WTC11 (cell line): Measurements from ENCODE around the gene AQP3. TPM values are rescaled to one million over a fixed set of nuclear protein-coding genes. Genes with fewer than 3 reads are reported as not detected.

Experiments used
- ATAC-seq: fragments of 200-7000 bp; cut with Tn5 transposase; 2 replicates; pipeline ENCODE4 v1.10.0; 2021; ENCODE audit warnings: mild to moderate bottlenecking, moderate library complexity
- CTCF ChIA-PET: fragments of 300-600 bp; sonication (Branson Sonifier 250); formaldehyde crosslinking; loops from one replicate; lab custom pipeline; 2021; ENCODE audit warnings: antibody characterized with exemption; lab: Charles Lee
- POLR2A ChIA-PET: fragments of 350-600 bp; sonication (Branson Sonifier 250); formaldehyde crosslinking; loops from one replicate; lab custom pipeline; 2021; ENCODE audit warnings: antibody characterized with exemption; lab: Charles Lee
- DNase-seq: peaks from one replicate; pipeline ENCODE4 v3.0.0; 2021; ENCODE audit warnings: low spot score
- H3K27ac Mint-ChIP-seq: 2 replicates; pipeline ENCODE4 v1.8.0; 2021; ENCODE audit warnings: mixed read lengths
- H3K27me3 Mint-ChIP-seq: 2 replicates; pipeline ENCODE4 v1.8.0; 2021; ENCODE audit warnings: low read depth, mild to moderate bottlenecking, moderate library complexity, mixed read lengths
- H3K36me3 Mint-ChIP-seq: 2 replicates; pipeline ENCODE4 v1.8.0; 2021; ENCODE audit warnings: mixed read lengths
- H3K4me1 Mint-ChIP-seq: 2 replicates; pipeline ENCODE4 v1.8.0; 2022; ENCODE audit warnings: mixed read lengths
- H3K4me3 Mint-ChIP-seq: 2 replicates; pipeline ENCODE4 v1.8.0; 2021; ENCODE audit warnings: mild to moderate bottlenecking, moderate library complexity, mixed read lengths
- H3K9me3 Mint-ChIP-seq: 2 replicates; pipeline ENCODE4 v1.8.0; 2021; ENCODE audit warnings: mixed read lengths
- CTCF ChIP-seq: fragments of 200-600 bp; IDR thresholded peaks from 2 replicates; pipeline ENCODE4 v1.8.0; 2022; ENCODE audit warnings: antibody characterized with exemption
- E2F1 ChIP-seq: sonication (generic); formaldehyde crosslinking; IDR thresholded peaks from 2 replicates; pipeline ENCODE4 v1.8.0; 2022; ENCODE audit warnings: mild to moderate bottlenecking, missing genetic modification reagents
- E2F4 ChIP-seq: sonication (generic); formaldehyde crosslinking; IDR thresholded peaks from 2 replicates; pipeline ENCODE4 v1.8.1; 2022; ENCODE audit warnings: low read depth, mild to moderate bottlenecking, moderate library complexity, missing genetic modification reagents, borderline replicate concordance
- ETV6 ChIP-seq: sonication (generic); formaldehyde crosslinking; IDR thresholded peaks from 2 replicates; pipeline ENCODE4 v1.8.1; 2022; ENCODE audit warnings: mild to moderate bottlenecking, missing genetic modification reagents
- FOXJ3 ChIP-seq: sonication (generic); formaldehyde crosslinking; IDR thresholded peaks from 2 replicates; pipeline ENCODE4 v1.9.0; 2021; ENCODE audit warnings: missing genetic modification reagents, mild to moderate bottlenecking, borderline replicate concordance
- GTF2I ChIP-seq: fragments of 250-450 bp; sonication (Bioruptor Pico); conservative IDR thresholded peaks from 2 replicates; pipeline ENCODE4 v1.4.0; 2021; ENCODE audit warnings: mild to moderate bottlenecking
- IRF2 ChIP-seq: sonication (generic); formaldehyde crosslinking; IDR thresholded peaks from 2 replicates; pipeline ENCODE4 v1.8.0; 2022; ENCODE audit warnings: low read depth, missing genetic modification reagents, borderline replicate concordance
- MAX ChIP-seq: sonication (generic); formaldehyde crosslinking; IDR thresholded peaks from 2 replicates; pipeline ENCODE4 v1.8.0; 2022; ENCODE audit warnings: mild to moderate bottlenecking, missing genetic modification reagents
- NR3C1 ChIP-seq: sonication (generic); formaldehyde crosslinking; conservative IDR thresholded peaks from 2 replicates; pipeline ENCODE4 v1.8.1; 2023; ENCODE audit warnings: low read depth, mild to moderate bottlenecking, missing genetic modification reagents
- OVOL2 ChIP-seq: fragments of 250-450 bp; sonication (Bioruptor Pico); IDR thresholded peaks from 2 replicates; pipeline ENCODE4 v1.9.0; 2021; ENCODE audit warnings: mild to moderate bottlenecking, borderline replicate concordance
- PRDM15 ChIP-seq: sonication (generic); formaldehyde crosslinking; IDR thresholded peaks from 2 replicates; pipeline ENCODE4 v1.8.0; 2022; ENCODE audit warnings: missing genetic modification reagents
- RORB ChIP-seq: fragments of 250-450 bp; sonication (Bioruptor Pico); IDR thresholded peaks from 2 replicates; pipeline ENCODE4 v1.9.0; 2021; ENCODE audit warnings: mild to moderate bottlenecking
- SMAD3 ChIP-seq: sonication (generic); formaldehyde crosslinking; IDR thresholded peaks from 2 replicates; pipeline ENCODE4 v1.8.0; 2022; ENCODE audit warnings: missing genetic modification reagents, mild to moderate bottlenecking, borderline replicate concordance
- SP1 ChIP-seq: sonication (generic); formaldehyde crosslinking; conservative IDR thresholded peaks from 2 replicates; pipeline ENCODE4 v1.8.1; 2022; ENCODE audit warnings: missing genetic modification reagents
- TEAD1 ChIP-seq: sonication (generic); formaldehyde crosslinking; IDR thresholded peaks from 2 replicates; pipeline ENCODE4 v1.8.0; 2022; ENCODE audit warnings: mild to moderate bottlenecking, missing genetic modification reagents
- USF1 ChIP-seq: sonication (generic); formaldehyde crosslinking; IDR thresholded peaks from 2 replicates; pipeline ENCODE4 v1.8.0; 2022; ENCODE audit warnings: mild to moderate bottlenecking, missing genetic modification reagents
- USF2 ChIP-seq: sonication (generic); formaldehyde crosslinking; IDR thresholded peaks from 2 replicates; pipeline ENCODE4 v1.8.1; 2023; ENCODE audit warnings: mild to moderate bottlenecking, missing genetic modification reagents, moderate library complexity
- ZMAT4 ChIP-seq: fragments of 250-450 bp; sonication (Bioruptor Pico); IDR thresholded peaks from 2 replicates; pipeline ENCODE4 v1.9.0; 2021; ENCODE audit warnings: mild to moderate bottlenecking
- ZNF121 ChIP-seq: sonication (generic); formaldehyde crosslinking; IDR thresholded peaks from 2 replicates; pipeline ENCODE4 v1.8.0; 2023; ENCODE audit warnings: missing genetic modification reagents
- ZNF138 ChIP-seq: sonication (generic); formaldehyde crosslinking; conservative IDR thresholded peaks from 2 replicates; pipeline ENCODE4 v1.8.1; 2022; ENCODE audit warnings: mild to moderate bottlenecking, moderate library complexity, missing genetic modification reagents
- ZNF263 ChIP-seq: sonication (generic); formaldehyde crosslinking; IDR thresholded peaks from 2 replicates; pipeline ENCODE4 v1.8.1; 2022; ENCODE audit warnings: low read depth, mild to moderate bottlenecking, moderate library complexity, missing genetic modification reagents
- ZNF317 ChIP-seq: sonication (generic); formaldehyde crosslinking; IDR thresholded peaks from 2 replicates; pipeline ENCODE4 v1.8.1; 2023; ENCODE audit warnings: low read depth, mild to moderate bottlenecking, moderate library complexity, missing genetic modification reagents, borderline replicate concordance
- ZNF416 ChIP-seq: fragments of 250-450 bp; sonication (Bioruptor Pico); IDR thresholded peaks from 2 replicates; pipeline ENCODE4 v1.9.0; 2021; ENCODE audit warnings: mild to moderate bottlenecking, inconsistent platforms
- ZNF671 ChIP-seq: fragments of 250-450 bp; sonication (Bioruptor Pico); IDR thresholded peaks from 2 replicates; pipeline ENCODE4 v1.8.0; 2021; ENCODE audit warnings: mild to moderate bottlenecking
- total RNA-seq: library from RNA; stranded (reverse); gene quantifications from 3 replicates; pipeline ENCODE4 v1.2.3, GENCODE V29; 2021

AQP3 gene
- total RNA-seq, 1 experiment from 2014 or later: 3.0 TPM

GRCh38 chr9:33461492-33461891 lies 14.1 kb upstream of the AQP3 start (continued):
- no peak for TF ChIP-seq MAX (CRISPR knock-in tag)

- H3K4me1 Mint-ChIP-seq: no peaks in the 10 kb centered on the region
- H3K9me3 Mint-ChIP-seq: no peaks in the 10 kb centered on the region
- H3K4me3 Mint-ChIP-seq: no peak overlapping the region
- ATAC-seq (no peak), DNase-seq (no peak)
- TF ChIP-seq TEAD1 (CRISPR knock-in tag): no peak
- no peak for TF ChIP-seq USF1 (CRISPR knock-in tag)
- no peak for TF ChIP-seq PRDM15 (CRISPR knock-in tag)
- TF ChIP-seq GTF2I (CRISPR knock-in tag): no peak
- no peak for TF ChIP-seq FOXJ3 (CRISPR knock-in tag)
- TF ChIP-seq NR3C1 (CRISPR knock-in tag): no peak
- TF ChIP-seq IRF2 (CRISPR knock-in tag): no peak
- TF ChIP-seq ETV6 (CRISPR knock-in tag): no peak
- no peak for TF ChIP-seq SP1 (CRISPR knock-in tag)
- TF ChIP-seq E2F1 (CRISPR knock-in tag): no peak
- TF ChIP-seq ZNF121 (CRISPR knock-in tag): no peak
- TF ChIP-seq ZNF263: no peak
- no peak for TF ChIP-seq ZNF671 (CRISPR knock-in tag)
- TF ChIP-seq RORB (CRISPR knock-in tag): no peak
- TF ChIP-seq OVOL2 (CRISPR knock-in tag): no peak
- no peak for TF ChIP-seq USF2 (CRISPR knock-in tag)
- no peak for TF ChIP-seq ZNF317
- no peak for TF ChIP-seq ZNF416 (CRISPR knock-in tag)
- ChIA-PET CTCF (interaction anchor here (0.9 to 2.1 kb wide), 3 partner anchors 8 to 58 kb away, joined by 3 to 9 read pairs (median 3); no protein-coding TSS in a partner anchor), POLR2A (no interaction called here)
- no peak overlapping the region for H3K27ac Mint-ChIP-seq
- H3K36me3 Mint-ChIP-seq: peaks cover 41% of the 10 kb centered on the region
- no peaks in the 10 kb centered on the region for H3K27me3 Mint-ChIP-seq
These were observed 13.5 kb upstream of the AQP3 start for GRCh38 chr9:33460854-33461253.

GRCh38 chr9:33459115-33459514 lies 11.7 kb upstream of the AQP3 start:
- no peaks in the 10 kb centered on the region for H3K27me3 Mint-ChIP-seq
- H3K36me3 Mint-ChIP-seq: peaks cover 23% of the 10 kb centered on the region
- ChIA-PET CTCF (interaction anchor here (1.5 to 3.5 kb wide), 2 partner anchors 12 to 55 kb away, joined by 5 to 16 read pairs; partner anchors contain the start of gene AQP3), POLR2A (no interaction called here)
- DNase-seq (no peak), ATAC-seq (no peak)
- no peak overlapping the region for H3K4me3 Mint-ChIP-seq
- no peaks in the 10 kb centered on the region for H3K4me1 Mint-ChIP-seq
- H3K27ac Mint-ChIP-seq: no peak overlapping the region
- no peaks in the 10 kb centered on the region for H3K9me3 Mint-ChIP-seq
- no peak for TF ChIP-seq ZNF416 (CRISPR knock-in tag)
- no peak for TF ChIP-seq SMAD3 (CRISPR knock-in tag)
- TF ChIP-seq E2F4 (CRISPR knock-in tag): no peak
- no peak for TF ChIP-seq ZMAT4 (CRISPR knock-in tag)
- no peak for TF ChIP-seq ZNF138 (CRISPR knock-in tag)
- TF ChIP-seq CTCF: no peak
